ENCODE measurements around the gene SLC6A11.

The SLC6A11 gene

DNA sequence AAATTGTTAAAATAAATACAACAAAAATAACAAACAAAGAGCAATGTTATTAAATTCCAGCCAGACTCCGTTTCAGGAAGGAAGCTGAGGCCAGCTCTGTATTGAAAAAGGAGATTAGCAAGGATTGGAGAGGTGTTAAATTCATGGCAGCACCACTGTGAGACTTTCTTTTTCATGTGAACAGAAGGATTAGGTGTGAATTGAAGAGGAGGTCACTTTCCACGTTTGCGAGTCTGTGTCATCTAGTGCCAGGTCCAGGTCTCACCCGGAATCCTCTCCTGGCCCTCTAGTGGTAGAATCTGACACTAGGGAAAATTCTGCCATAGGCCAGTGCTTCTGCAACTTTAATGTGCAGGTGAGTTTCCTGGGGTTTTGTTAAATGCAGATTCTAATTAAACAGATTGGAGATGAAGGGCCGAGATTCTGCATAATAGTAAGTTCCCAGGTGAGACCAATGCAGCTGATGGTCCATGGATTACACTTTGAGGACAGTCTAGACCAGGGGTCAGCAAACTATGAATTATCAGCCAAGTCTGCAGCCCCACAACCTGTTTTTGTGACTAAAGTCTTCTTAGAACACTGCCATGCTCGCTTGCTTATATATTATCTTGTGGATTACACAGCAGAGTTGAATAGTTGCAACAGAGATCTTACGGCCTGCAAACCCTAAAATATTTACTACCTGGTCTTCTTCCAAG is 167.3 kb downstream of the SLC6A11 start:
- H3K27ac ChIP-seq (ENCODE audit: low read depth, low read length) = no peak overlapping the region
- peaks cover 22% of the 10 kb centered on the region; the same call in 1 of the 2 replicates for H3K27me3 ChIP-seq (ENCODE audit: control insufficient read depth, insufficient read depth, low read length)
- no peaks in the 10 kb centered on the region for H3K9me3 ChIP-seq (ENCODE audit: control insufficient read depth, insufficient read depth, low read depth, low read length)
- H3K4me3 ChIP-seq (ENCODE audit: low read depth, low read length) = no peak overlapping the region
- H3K4me1 ChIP-seq (ENCODE audit: control insufficient read depth, insufficient read depth, low read length) = peaks cover 4% of the 10 kb centered on the region
- H3K36me3 ChIP-seq (ENCODE audit: control insufficient read depth, insufficient read depth, low read length) = no peaks in the 10 kb centered on the region
- no peak overlapping the region for H3K9ac ChIP-seq (ENCODE audit: low read length)

DNA sequence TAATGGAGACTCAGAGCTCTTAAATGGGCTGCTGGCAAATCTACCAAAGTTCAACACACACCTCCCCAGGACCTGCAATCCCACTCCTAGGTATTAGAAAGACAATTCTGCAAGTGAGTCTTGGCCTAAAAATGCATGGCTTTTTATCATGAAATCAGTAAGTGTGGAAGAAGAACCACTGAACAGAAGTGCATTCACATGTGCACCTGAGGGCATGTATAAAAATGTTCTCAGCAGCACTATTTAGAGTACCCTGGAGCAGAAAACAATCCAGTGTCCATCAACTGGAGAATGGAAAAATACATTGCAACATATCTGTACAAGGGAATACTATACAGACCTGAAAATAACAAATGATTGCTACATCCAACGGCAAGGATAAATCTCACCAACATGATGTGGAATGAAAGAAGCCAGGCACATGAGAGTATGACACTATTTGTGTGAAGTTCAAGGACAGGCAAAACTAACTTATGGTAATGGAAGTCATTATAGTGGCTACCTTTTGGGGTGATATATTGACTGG is 168.4 kb downstream of the SLC6A11 start:
- Histone ChIP-seq H3K9ac (ENCODE audit: low read length) (no peak overlapping the region), H3K27me3 (ENCODE audit: control insufficient read depth, insufficient read depth, low read length) (peaks cover 22% of the 10 kb centered on the region; the same call in 1 of the 2 replicates), H3K27ac (ENCODE audit: low read depth, low read length) (no peak overlapping the region), H3K4me3 (ENCODE audit: low read depth, low read length) (no peak overlapping the region), H3K36me3 (ENCODE audit: control insufficient read depth, insufficient read depth, low read length) (no peaks in the 10 kb centered on the region), H3K4me1 (ENCODE audit: control insufficient read depth, insufficient read depth, low read length) (0 out of 2 replicates have a peak, but pooled peaks cover 3% of the 10 kb centered on the region), H3K9me3 (ENCODE audit: control insufficient read depth, insufficient read depth, low read depth, low read length) (no peaks in the 10 kb centered on the region)

- H3K27ac ChIP-seq (ENCODE audit: low read depth, low read length) = no peak overlapping the region
- no peak overlapping the region for H3K4me3 ChIP-seq (ENCODE audit: low read depth, low read length)
Observed at GRCh38 chr3:10985181-10985580, 169.2 kb downstream of the SLC6A11 start.

GRCh38 chr3:10986592-10986991 is 170.6 kb downstream of the SLC6A11 start:
- Histone ChIP-seq H3K27ac (ENCODE audit: low read depth, low read length) (no peak overlapping the region), H3K27me3 (ENCODE audit: control insufficient read depth, insufficient read depth, low read length) (peaks cover 22% of the 10 kb centered on the region), H3K4me1 (ENCODE audit: control insufficient read depth, insufficient read depth, low read length) (0 out of 2 replicates have a peak, but pooled peaks cover 3% of the 10 kb centered on the region)

More at GRCh38 chr3:10985181-10985580, 169.2 kb downstream of the SLC6A11 start:
- H3K4me1 ChIP-seq (ENCODE audit: control insufficient read depth, insufficient read depth, low read length) = 0 out of 2 replicates have a peak, but pooled peaks cover 3% of the 10 kb centered on the region
- H3K27me3 ChIP-seq (ENCODE audit: control insufficient read depth, insufficient read depth, low read length) = peaks cover 22% of the 10 kb centered on the region; the same call in 1 of the 2 replicates
- H3K9ac ChIP-seq (ENCODE audit: low read length) = no peak overlapping the region
- no peaks in the 10 kb centered on the region for H3K9me3 ChIP-seq (ENCODE audit: control insufficient read depth, insufficient read depth, low read depth, low read length)
- no peaks in the 10 kb centered on the region for H3K36me3 ChIP-seq (ENCODE audit: control insufficient read depth, insufficient read depth, low read length)

GRCh38 chr3:10988001-10988665 is 172.1 kb downstream of the SLC6A11 start:
- Histone ChIP-seq H3K9me3 (ENCODE audit: control insufficient read depth, insufficient read depth, low read depth, low read length) (no peaks in the 10 kb centered on the region), H3K27me3 (ENCODE audit: control insufficient read depth, insufficient read depth, low read length) (peaks cover 20% of the 10 kb centered on the region), H3K4me3 (ENCODE audit: low read depth, low read length) (no peak overlapping the region), H3K9ac (ENCODE audit: low read length) (no peak overlapping the region), H3K36me3 (ENCODE audit: control insufficient read depth, insufficient read depth, low read length) (no peaks in the 10 kb centered on the region), H3K4me1 (ENCODE audit: control insufficient read depth, insufficient read depth, low read length) (0 out of 2 replicates have a peak, but pooled peaks cover 2% of the 10 kb centered on the region), H3K27ac (ENCODE audit: low read depth, low read length) (no peak overlapping the region)

More at GRCh38 chr3:10986592-10986991, 170.6 kb downstream of the SLC6A11 start:
- no peaks in the 10 kb centered on the region for H3K9me3 ChIP-seq (ENCODE audit: control insufficient read depth, insufficient read depth, low read depth, low read length)
- no peaks in the 10 kb centered on the region for H3K36me3 ChIP-seq (ENCODE audit: control insufficient read depth, insufficient read depth, low read length)
- no peak overlapping the region for H3K4me3 ChIP-seq (ENCODE audit: low read depth, low read length)
- H3K9ac ChIP-seq (ENCODE audit: low read length) = no peak overlapping the region

DNA sequence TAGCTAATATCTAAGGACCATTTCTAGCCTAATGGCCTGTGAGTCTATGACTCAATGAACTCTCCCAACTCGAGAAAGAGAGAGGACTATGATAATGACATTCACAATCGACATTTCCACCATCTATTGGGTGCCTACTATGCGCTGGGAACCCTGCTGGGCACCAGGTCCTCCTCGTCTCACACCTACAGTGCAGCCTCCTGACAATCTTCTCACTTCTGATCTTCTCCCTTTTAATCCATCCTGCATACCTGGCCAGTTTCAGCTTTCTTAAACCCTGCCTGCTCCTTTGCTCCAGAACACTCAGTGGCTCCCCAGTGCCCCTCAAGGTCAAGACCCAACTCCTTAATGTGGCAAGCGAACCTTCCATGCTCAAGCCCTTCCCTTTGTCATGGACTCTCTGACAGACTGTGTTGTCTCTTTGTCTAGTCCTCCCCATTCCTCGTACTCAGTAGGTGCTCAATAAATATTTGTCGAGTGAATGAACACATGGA is 173.0 kb downstream of the SLC6A11 start:
- no peaks in the 10 kb centered on the region for H3K36me3 ChIP-seq (ENCODE audit: control insufficient read depth, insufficient read depth, low read length)
- H3K27me3 ChIP-seq (ENCODE audit: control insufficient read depth, insufficient read depth, low read length) = peaks cover 29% of the 10 kb centered on the region
- no peak overlapping the region for H3K27ac ChIP-seq (ENCODE audit: low read depth, low read length)
- H3K4me1 ChIP-seq (ENCODE audit: control insufficient read depth, insufficient read depth, low read length) = no peaks in the 10 kb centered on the region
- H3K4me3 ChIP-seq (ENCODE audit: low read depth, low read length) = no peak overlapping the region
- H3K9ac ChIP-seq (ENCODE audit: low read length) = no peak overlapping the region
- H3K9me3 ChIP-seq (ENCODE audit: control insufficient read depth, insufficient read depth, low read depth, low read length) = no peaks in the 10 kb centered on the region
